ENCODE measurements around the gene CAMK2G.
"Not testable (repeated sequence)": the region's sequence is repeated elsewhere in the genome, so short reads cannot be mapped to it uniquely, and the experiment has no call there.

Gene CAMK2G

DNA sequence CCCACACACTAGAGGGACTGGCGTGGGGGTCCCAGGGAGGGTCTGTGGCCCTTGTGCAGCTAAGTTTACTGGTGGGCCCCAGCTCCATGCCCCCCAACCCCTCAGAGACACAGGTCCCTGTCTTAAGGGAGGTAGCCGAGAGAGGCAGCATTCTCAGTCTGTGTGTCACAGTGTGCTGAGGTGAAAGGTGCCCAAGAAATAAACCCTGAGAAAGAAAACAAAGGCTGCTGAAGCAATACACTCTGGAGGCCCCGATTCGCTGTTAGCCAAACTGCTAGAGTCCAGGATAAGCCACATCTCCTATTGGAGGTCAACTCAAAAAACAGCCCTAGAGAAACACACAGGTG is 34.3 kb downstream of the CAMK2G start:
- DNase-seq (ENCODE audit: low read depth in 2 of 2): no peak

DNA sequence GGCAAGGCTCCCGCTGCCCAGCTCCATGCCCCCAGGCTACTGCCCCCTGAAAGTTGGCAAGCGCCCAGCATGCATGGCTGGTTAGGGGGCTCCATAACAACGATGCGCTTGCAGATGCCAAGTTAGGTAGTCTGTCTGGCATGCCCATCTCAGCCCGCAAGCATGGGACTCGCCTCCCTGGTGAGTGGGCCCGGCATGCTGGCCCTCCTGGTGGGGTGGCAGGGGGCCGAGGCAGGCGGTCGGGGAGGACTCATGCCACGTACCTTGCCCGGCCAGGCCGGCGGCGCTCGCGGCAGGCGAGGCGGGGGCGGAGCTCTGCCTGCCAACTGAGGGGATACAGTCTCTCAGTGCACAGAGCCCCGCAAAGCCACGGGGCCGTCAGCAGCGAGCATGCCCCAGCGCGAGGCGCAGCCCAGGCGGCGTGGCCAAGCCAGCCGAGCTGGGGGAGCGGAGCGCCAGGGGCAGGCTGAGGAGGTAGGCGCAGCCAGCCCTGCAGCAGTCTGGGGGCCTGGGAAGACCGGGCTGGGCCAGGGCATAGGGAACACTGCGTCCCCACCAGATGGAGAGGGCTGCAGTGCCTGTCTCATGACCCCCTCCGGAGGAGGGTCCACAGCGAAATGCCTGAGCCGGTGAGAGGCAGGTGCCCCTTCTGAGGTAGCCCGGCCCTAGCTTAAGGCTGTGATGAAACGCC is 34.9 kb downstream of the CAMK2G start:
- DNase-seq (ENCODE audit: low read depth in 2 of 2): no peak

DNA sequence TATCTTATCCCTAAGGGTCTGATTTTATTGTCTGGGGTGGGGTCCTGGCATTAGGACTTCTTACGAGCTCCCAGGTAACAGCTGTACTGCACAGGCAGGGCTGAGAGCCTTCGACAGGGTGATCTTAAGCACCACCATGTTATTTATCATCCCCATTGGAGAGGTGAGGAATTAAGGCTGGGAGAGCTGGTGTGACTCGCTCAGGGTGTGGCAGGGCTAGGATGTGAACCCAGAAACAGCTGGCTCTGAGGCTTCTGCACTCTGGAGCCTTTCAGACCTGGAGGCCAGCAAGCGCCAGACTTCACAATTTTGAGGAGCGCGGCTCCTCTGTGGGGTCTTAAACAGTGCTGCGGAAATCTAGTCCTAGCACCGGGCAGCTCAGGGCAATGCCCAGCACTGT is 35.5 kb downstream of the CAMK2G start:
- DNase-seq (ENCODE audit: low read depth in 2 of 2): no peak

DNA sequence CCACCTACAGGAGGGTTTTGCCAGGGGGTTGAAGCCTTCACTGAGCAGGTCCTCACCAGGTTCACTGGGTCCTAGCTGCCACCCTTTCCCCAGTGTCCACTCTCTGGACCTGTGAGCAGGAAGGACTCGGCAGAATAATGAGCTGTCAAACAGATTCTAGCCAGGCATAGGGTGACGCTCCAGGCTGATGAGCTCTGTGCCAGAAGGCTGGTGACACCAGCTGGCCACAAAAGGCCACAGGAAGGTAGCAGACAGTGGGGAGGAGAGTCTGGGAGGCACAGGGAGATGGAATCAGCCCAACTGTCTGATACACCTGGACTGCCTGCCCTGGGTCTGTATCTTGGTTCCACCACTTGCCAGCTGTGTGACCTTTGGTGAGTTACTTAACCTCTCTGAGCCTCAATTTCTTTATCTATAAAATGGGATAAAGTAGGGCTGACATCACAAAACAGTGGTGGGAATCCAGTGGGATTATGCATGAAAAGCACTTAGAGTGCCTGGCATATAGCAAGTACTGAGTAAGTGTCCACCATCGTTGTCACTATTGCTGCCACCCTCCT is 36.3 kb downstream of the CAMK2G start:
- no peak for DNase-seq (ENCODE audit: low read depth in 2 of 2)

DNA sequence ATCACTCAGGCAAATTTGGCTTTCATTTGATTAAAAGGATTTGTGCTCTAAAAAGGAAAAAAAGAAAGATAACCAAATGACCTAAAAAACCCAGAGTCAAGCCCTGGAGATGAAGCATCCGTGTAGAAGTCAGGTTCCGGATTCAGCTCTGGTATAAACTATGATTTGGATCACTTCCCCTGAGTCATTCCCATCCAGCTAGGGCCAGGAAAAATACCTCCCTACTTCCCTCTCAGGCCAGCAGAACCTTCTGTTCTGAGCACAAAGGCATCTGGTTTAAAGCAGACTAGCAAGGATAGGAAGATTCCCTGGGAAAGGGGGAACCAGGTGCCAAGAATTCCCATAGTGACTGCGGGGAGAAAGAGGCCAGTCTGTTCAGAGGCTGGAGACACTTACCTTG is 37.3 kb downstream of the CAMK2G start:
- DNase-seq (ENCODE audit: low read depth in 2 of 2): no peak

DNA sequence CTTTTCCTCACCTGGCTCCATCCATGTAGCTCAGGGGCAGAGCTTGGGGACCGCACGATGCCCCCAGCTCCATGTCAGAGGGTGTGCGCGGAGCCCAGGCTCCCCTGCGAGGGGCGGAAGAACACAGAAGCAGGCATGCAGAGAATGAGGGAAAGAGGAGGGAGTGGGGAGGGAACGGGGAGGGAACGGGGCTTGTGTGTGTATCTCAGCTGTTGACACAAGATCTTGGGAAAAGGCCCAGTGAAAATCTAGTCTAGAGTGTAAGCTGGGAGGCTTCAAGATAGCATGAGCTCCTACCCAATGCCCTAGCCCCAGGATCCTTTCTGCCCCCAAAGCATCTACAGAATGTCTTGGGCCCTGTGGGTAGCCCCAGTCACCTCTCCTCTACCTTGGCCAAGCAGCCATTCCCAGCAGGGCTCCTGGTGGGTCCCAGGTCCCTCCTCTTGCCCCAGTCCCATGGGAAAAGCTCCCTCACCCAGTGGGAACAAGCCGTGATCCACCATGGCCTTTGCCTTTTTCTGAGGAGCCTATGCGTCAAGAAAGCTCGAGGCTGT is 37.9 kb downstream of the CAMK2G start:
- no peak for DNase-seq (ENCODE audit: low read depth in 2 of 2)

DNA sequence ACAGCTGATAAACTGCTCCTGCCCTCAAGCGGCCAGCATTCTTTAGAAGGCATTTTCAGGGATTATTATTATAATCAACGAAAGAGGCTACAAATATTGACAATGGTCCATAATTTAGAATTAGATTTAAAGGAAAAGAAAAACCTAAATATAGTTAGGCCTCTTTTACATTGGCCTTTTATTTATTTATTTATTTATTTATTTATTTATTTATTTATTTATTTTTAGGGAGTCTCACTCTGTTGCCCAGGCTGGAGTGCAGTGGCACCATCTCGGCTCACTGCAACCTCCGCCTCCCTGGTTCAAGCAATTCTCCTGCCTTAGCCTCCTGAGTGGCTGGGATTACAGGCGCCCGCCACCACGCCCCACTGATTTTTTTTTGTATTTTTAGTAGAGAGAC is 45.3 kb downstream of the CAMK2G start:
- DNase-seq (ENCODE audit: low read depth in 2 of 2): not testable (repeated sequence)

DNA sequence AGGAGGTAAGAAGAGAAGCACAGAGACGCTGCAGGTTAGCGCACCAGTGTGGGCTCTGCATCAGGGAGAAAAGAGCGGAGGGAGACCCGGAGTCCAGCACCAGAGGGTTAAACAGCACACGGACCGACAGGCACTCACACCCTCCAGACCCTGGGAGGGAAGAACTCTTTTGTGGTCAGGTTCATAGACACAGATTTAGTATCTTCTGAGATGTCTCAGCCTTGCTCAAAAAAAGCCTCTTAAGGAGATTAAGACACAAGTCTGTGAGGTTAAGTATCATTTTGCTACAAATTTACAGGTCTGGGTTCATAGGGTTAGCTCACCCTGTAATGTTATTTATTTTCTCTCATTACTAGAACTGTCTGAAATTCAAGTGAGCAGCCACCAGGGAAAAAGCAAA is 46.2 kb downstream of the CAMK2G start:
- DNase-seq (ENCODE audit: low read depth in 2 of 2): no peak

DNA sequence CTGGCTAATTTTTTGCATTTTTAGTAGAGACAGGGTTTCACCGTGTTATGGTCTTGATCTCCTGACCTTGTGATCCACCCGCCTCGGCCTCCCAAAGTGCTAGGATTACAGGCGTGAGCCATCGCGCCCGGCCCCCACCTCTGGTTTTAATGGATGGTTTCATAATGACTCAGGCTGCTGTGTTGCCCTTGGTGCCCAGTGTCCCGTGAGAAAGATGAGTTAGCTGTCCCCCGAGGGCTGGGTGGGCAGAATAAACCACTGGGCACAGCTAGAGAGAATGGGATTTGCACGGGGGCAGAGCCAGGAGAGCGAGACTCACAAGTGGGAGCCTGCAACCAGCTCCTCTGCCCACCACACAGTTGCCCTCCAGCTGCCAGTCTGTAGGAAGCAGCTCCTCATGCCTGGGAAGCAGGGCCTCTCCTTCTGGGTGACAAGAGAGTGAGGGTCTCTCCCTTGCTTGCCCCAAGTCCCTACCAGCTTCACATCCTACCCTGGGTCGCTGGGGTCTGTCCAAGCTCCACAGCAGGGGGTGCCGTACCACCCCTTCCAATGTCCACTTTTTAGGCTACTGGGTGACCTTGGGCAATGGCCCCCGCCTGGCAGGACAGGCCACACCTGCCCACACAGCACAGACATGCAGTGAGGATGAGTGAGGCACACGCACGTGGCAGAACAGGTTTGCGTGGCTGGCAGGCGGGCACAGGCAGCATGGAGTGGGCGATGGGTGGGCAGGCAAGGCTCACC is 46.8 kb downstream of the CAMK2G start:
- no peak for DNase-seq (ENCODE audit: low read depth in 2 of 2)

DNA sequence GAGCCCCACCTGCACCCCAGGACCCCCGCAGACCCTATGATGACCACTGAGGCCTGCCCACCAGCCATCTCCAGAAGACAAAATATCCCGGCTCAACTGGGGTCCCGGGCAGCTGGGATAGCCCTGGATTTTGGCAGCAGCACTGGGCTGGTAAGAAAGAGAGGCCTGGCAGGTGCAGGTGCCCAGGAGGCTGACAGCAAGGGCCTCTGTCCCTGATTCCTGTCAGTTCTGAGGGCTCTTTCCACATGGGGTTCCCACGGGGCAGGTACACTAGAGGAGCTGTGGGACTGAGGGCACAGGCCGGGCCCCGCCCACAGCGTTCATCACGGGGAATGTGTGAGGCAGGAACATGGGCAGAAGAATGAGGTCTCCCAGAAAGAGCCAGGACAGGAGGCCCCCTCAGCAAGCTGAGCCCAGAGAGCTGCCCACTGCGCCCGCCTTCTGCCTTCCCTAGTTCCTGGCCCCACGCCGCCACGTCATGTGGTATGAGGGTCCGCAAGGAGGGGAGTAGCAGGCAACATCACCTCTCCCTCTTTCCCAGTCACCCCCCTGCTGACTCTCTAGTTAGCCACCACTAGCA is 50.1 kb downstream of the CAMK2G start:
- no peak for DNase-seq (ENCODE audit: low read depth in 2 of 2)

DNA sequence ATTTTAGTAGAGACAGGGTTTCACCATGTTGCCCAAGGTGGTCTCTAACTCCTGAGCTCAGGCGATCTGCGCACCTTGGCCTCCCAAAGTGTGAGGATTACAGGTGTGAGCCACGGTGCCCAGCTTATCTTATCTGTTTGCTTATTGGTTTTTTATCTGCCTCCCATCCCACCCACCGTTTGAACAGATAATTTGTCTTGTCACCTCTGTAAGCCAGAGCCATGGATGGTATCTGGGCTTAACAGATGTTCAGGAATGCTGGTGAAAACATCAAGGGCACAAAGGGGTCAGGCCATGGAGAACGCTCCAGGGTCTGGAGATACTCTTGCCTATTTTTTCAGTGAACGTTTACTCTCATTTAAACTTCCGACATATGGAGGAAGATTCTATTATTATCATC is 51.0 kb downstream of the CAMK2G start:
- no peak for DNase-seq (ENCODE audit: low read depth in 2 of 2)

DNA sequence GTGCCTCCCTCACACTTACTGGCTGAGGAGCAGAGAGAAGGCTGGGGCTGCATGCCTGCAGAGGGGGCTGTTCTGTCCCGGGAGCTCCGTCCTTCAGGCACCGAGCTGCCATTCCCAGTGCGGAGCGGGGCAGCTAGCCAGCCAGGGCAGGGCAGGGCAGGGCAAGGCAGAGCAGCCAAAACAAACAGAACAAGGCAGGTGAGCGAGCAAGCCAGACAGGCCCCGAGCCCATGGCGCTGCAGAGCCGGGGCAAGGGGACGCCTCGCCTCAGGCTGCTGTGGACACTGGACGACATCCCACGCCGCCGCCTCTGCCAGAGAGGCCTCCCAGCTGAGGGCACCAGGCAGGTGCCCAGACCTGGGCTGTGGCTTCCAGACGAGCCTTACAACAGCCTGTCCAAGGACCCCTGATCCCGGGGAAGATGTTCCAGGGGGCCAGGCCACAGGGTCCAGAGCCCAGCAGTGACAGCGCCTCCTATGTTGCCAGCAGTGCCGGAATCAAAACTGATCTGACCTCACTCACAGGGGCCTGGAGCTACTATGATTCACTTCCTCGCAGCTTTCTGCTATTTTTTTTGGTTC is 54.8 kb downstream of the CAMK2G start:
- no peak for DNase-seq (ENCODE audit: low read depth in 2 of 2)

DNA sequence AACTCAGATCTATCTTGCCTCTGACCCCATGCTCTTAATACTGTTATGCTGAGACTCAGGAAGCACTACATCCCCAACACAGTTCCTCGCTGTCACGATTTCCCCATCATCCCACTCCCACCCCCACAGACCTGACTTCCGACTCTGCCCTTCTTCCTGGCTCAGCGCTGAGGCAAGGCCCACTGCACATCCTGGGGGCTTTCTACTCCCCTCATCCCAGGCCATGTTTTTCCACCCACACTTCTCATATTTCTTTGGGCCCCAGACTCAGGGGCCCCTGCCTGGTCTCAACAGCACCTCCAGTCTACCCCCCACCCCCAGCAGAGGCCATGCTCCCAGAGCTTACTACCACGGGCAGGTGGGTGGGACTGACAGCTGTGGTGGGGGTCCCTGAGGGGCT is 55.3 kb downstream of the CAMK2G start:
- no peak for DNase-seq (ENCODE audit: low read depth in 2 of 2)

DNA sequence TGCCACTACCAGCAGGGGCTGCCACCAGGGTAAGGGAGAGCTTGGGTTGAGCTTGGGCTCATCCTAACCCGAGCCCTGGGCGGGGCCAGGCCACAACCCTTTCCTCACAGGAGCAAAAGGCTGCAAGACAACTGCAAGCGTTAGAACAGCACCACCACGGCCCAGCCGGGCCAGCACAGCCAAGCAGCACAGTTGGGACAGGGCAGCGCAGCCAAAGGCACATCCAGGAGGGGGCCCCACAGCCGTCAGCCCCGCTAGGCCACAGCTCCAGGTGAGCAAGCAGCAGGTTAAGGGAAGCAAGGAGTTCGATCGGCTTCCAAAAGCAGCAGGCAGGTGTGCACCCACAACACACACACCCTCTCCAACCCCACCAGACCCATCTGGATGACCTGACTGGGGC is 56.0 kb downstream of the CAMK2G start:
- DNase-seq (ENCODE audit: low read depth in 2 of 2): no peak

DNA sequence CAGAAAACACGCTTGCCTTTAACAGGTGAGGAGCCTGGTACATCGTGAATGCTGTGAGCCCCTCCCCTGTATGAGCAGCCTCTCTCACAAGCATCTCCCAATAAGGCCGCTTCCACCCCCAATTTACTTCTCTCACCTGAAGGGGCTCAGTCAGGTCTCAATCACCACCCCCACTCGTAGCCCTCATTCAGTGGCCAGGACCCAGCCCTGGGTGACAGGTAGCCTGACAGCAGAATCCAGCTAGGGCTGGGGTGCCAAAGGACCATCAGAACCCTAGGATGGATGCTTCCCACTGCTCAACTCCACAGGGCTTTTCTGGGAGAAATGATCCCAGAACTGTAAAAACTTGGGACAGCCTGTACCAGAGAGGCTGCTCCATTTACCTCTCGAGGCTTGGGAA is 56.5 kb downstream of the CAMK2G start:
- DNase-seq (ENCODE audit: low read depth in 2 of 2): no peak

DNA sequence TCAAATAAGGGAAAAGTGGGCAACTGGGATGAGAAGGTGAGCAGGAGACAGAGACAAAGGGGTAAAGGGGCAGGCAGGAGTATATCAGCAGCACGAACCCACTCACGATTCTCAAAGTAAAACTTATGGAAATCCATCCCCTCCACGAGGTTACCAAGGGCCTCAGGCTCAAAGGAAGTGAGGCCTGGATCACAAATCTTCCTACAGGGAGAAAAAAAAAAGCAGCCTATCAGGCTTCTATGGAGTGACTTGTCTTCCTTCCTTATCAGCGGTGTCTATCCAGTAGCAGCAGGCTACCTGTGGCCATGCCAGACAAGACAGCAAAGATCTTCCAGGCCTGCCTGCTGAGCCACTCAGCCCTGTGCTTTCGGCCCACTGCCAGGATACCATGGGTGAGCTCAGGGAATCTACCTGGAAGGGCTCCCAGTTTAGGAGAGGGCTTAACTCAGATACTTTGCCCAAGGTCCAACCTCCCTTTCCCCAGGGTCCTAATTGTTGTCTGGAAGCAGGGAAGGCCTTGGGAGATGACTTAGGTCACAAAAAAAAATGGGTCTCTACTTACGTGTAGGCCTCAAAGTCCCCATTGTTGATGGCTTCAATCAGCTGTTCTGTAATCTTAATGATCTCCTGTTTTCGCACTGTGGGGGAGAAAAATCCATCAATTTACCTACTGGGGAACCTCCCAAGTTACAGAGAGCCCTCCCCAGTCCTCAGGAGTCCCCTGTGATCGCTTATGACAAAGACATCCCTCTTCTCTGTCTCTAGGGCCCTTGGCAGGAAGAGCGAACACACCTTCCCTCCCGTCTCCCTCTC is 57.2 kb downstream of the CAMK2G start:
- no peak for DNase-seq (ENCODE audit: low read depth in 2 of 2)

DNA sequence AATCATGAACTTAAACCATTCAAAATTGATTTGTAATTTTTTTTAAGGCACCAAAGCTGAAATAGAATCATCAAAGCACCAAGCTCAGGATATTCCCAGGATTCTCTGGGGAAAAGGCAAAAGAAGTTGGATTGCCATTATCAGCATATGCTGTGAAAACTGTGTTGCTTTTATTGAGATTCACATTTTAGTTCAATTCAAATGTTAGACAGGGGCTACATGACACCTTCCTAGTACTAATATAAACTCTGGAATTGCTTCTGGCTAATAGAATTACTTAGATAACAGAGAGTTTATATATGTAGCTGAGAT is 58.7 kb downstream of the CAMK2G start:
- DNase-seq (ENCODE audit: low read depth in 2 of 2): no peak

DNA sequence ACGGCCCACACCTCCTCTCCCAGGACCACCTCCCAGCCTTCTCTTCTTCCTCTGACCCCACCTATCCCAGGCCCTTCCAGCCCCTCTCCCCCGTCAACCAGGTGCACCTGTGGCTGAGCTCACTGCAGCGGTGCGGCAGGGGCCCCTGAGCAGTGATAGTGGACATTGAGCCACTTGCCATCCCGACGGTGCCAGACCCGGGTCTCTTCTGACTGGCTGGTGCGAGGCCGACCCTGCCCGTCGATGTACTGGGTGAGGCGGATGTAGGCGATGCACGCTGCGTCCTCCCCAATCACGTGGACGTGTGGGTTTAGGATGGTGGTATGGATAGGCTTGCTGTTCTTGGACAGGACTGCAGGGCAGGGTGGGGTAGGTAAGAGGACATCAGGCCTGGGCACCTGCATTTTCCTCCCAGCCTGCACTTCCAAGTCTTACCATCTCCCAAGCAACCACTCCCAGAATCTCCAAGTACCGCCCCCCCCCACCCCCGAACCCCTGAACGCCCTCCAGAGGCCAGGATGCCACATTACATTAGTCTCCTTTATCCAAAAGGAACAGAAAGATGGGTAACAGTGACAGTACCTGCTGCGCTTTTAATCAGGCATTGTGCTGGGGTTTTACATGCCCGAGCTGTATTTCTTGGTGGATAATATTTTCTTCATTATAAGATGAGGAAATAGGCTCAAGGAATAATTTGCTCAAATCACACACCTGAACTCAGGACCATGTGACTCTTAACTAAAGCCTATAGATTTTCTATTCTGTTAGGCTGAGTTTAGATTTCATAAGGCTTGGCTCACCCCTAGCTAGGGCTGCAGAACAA is 59.2 kb downstream of the CAMK2G start:
- no peak for DNase-seq (ENCODE audit: low read depth in 2 of 2)

DNA sequence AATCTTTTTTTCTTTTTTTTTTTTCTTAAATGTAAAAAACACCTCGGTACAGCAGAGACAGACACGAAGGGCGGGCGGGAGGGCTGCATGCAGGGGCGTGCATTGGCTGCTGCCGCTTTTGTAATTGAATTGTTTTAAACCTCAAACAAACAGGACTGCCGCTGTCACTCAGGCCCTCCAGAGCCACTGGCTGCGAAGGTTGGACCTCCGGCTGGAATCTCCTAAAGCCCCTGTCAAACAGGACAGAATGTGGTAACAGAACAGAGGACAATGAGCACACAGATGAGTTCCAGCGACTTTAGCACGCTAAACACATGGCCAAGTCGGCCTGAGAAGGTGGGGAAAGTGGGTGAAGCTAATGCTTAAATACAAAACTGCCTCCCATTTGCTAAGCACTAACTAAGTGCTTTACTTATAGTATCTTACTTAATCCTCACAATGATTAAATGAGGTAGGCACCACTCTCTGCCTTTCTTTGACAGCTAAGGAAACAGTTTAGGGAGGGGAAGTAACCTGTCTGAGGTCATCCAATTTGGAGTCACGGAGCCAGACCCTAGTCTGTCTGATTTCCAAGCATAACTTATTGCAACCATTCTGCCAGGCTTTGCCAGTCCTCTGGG is 60.0 kb downstream of the CAMK2G start:
- DNase-seq (ENCODE audit: low read depth in 2 of 2): no peak

DNA sequence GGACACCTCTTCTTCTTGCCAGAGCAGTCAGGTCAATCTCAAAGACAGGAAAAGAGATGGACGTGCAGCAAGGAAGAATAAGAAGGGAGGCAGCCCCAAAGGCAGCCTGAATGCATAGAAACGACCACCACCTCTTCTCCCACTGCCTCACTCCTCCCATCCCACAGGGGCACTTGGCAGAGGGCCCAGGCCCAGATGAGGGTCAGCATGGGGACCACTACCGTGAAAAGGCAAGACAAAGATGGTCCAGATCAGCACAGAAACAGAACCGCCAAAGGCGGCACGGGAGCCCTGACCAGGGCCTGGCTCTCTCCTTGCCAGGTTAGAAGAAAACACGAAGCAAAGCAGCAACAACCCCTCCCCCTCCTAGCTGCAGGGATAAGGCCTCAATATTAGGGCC is 61.0 kb downstream of the CAMK2G start:
- no peak for DNase-seq (ENCODE audit: low read depth in 2 of 2)

All from fibroblast of skin of left biceps (primary cell).